B cell (primary cell): ENCODE results near the gene PARD3.

Source experiments
- CTCF ChIP-seq: fragments of 200-600 bp; IDR thresholded peaks from one replicate; pipeline ENCODE4 v1.8.0; 2022; ENCODE audit warnings: antibody characterized with exemption, mild to moderate bottlenecking
- EZH2 ChIP-seq: IDR thresholded peaks from 2 replicates; pipeline ENCODE4 v1.6.1; 2012; ENCODE audit warnings: borderline replicate concordance, low read depth, mild to moderate bottlenecking, moderate library complexity, low read length; ENCODE audit not compliant: insufficient read depth, poor library complexity, severe bottlenecking

DNA sequence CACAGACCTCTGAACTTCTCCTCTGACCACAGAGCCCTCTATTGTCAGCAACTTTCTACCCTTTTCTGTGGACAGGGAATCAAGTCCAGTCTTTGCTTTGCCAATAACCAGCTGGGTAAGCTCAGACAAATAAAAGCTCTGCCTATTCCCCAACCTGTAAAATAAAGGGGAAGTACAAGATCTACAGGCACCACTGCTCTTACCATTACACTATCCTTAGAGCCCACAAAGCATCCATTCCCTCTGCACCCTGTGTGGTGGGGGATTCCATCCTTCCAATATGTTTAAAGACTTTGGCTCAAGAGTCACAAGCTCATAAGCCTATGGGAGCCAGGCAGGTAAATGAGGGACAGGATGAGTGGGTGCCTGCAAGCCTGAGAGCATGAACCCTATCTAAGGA, 88.2 kb downstream of the PARD3 start:
- TF ChIP-seq CTCF (no peak), EZH2 (no peak)
